ENCODE measurements around the gene AKAP9. TPM values are rescaled to one million over a fixed set of nuclear protein-coding genes. Genes with fewer than 3 reads are reported as not detected.
A peak's percentile ranks its signal among the peaks of the same experiment; 100 is the strongest.
"Not testable (repeated sequence)": the region's sequence is repeated elsewhere in the genome, so short reads cannot be mapped to it uniquely, and the experiment has no call there.

Gene AKAP9
- total RNA-seq: 100 to 1,000 TPM; 105 to 124 TPM
- 10 to 100 TPM; 76.0 to 80.1 TPM for polyA plus RNA-seq (ENCODE audit: insufficient read length in 2 of 2)
- long read RNA-seq, donor 1, partial matches to known transcripts: 52 of 91 reads
- long read RNA-seq, donor 1, other reads (novel, unspliced or antisense): 38 of 91 reads
- long read RNA-seq, donor 2, partial matches to known transcripts: 0 of 1 reads
- long read RNA-seq, donor 2, other reads (novel, unspliced or antisense): 0 of 1 reads
- long read RNA-seq, donor 3, partial matches to known transcripts: 0 of 2 reads
- long read RNA-seq, donor 3, other reads (novel, unspliced or antisense): 0 of 2 reads
- long read RNA-seq, donor 4, partial matches to known transcripts: 28 of 29 reads
- long read RNA-seq, donor 4, other reads (novel, unspliced or antisense): 0 of 29 reads

- peak; percentile 68 to 96 (median 78) for DNase-seq (ENCODE audit: low read depth in 4 of 6, low spot score in 6 of 6)
- peak within 1 kb of the TSS; percentile 97 for H3K27ac ChIP-seq (ENCODE audit: low read depth, low read length)
- H3K9me3 ChIP-seq (ENCODE audit: control insufficient read depth, insufficient read depth, low read length): no peaks in the 10 kb centered on the region
- peaks cover 4% of the 10 kb centered on the region for H3K4me1 ChIP-seq (ENCODE audit: control insufficient read depth, insufficient read depth, low read length)
- H3K4me3 ChIP-seq (ENCODE audit: low read depth, low read length): peak within 1 kb of the TSS; percentile 99
- no peaks in the 10 kb centered on the region for H3K36me3 ChIP-seq (ENCODE audit: control insufficient read depth, insufficient read depth, low read length)
- under 1% methylated on average over 56 of the region's 59 CpGs for WGBS (ENCODE audit: insufficient coverage)
- no peaks in the 10 kb centered on the region for H3K27me3 ChIP-seq (ENCODE audit: control insufficient read depth, insufficient read depth, low read length)
Observed at GRCh38 chr7:91940572-91941341, at the start of gene AKAP9. Gene AKAP9, plus strand, starts transcription at chr7:91940862. Its CDS starts 238 bp downstream, at chr7:91941100.

- WGBS (ENCODE audit: insufficient coverage): 21% methylated on average over 3 of the region's 3 CpGs
- DNase-seq (ENCODE audit: low read depth in 4 of 6, low spot score in 6 of 6): no peak
- H3K4me3 ChIP-seq (ENCODE audit: low read depth, low read length): no peak overlapping the region
- H3K27ac ChIP-seq (ENCODE audit: low read depth, low read length): no peak overlapping the region
- no peaks in the 10 kb centered on the region for H3K9me3 ChIP-seq (ENCODE audit: control insufficient read depth, insufficient read depth, low read length)
- no peaks in the 10 kb centered on the region for H3K36me3 ChIP-seq (ENCODE audit: control insufficient read depth, insufficient read depth, low read length)
- H3K4me1 ChIP-seq (ENCODE audit: control insufficient read depth, insufficient read depth, low read length): no peaks in the 10 kb centered on the region
- H3K27me3 ChIP-seq (ENCODE audit: control insufficient read depth, insufficient read depth, low read length): no peaks in the 10 kb centered on the region
Observed at GRCh38 chr7:91892099-91892705, 48.5 kb upstream of the AKAP9 start.

- no peak overlapping the region for H3K4me3 ChIP-seq (ENCODE audit: low read depth, low read length)
- H3K4me1 ChIP-seq (ENCODE audit: control insufficient read depth, insufficient read depth, low read length): no peaks in the 10 kb centered on the region
- H3K36me3 ChIP-seq (ENCODE audit: control insufficient read depth, insufficient read depth, low read length): no peaks in the 10 kb centered on the region
- no peak for DNase-seq (ENCODE audit: low read depth in 4 of 6, low spot score in 6 of 6)
- no peaks in the 10 kb centered on the region for H3K9me3 ChIP-seq (ENCODE audit: control insufficient read depth, insufficient read depth, low read length)
- no peak overlapping the region for H3K27ac ChIP-seq (ENCODE audit: low read depth, low read length)
- H3K27me3 ChIP-seq (ENCODE audit: control insufficient read depth, insufficient read depth, low read length): no peaks in the 10 kb centered on the region
- 50% methylated on average over 1 of the region's 2 CpGs for WGBS (ENCODE audit: insufficient coverage)
Observed at GRCh38 chr7:91892821-91893340, 47.8 kb upstream of the AKAP9 start.

GRCh38 chr7:91893699-91894098 lies 47.0 kb upstream of the AKAP9 start:
- not testable (repeated sequence) for H3K4me1 ChIP-seq (ENCODE audit: control insufficient read depth, insufficient read depth, low read length); DNase-seq (ENCODE audit: low read depth in 4 of 6, low spot score in 6 of 6); H3K36me3 ChIP-seq (ENCODE audit: control insufficient read depth, insufficient read depth, low read length); H3K9me3 ChIP-seq (ENCODE audit: control insufficient read depth, insufficient read depth, low read length); H3K4me3 ChIP-seq (ENCODE audit: low read depth, low read length); H3K27me3 ChIP-seq (ENCODE audit: control insufficient read depth, insufficient read depth, low read length); H3K27ac ChIP-seq (ENCODE audit: low read depth, low read length)
- WGBS (ENCODE audit: insufficient coverage): 90% methylated on average over 2 of the region's 5 CpGs

GRCh38 chr7:91894781-91895480 lies 45.7 kb upstream of the AKAP9 start:
- DNase-seq (ENCODE audit: low read depth in 4 of 6, low spot score in 6 of 6): no peak
- Histone ChIP-seq H3K27me3 (ENCODE audit: control insufficient read depth, insufficient read depth, low read length) (no peaks in the 10 kb centered on the region), H3K4me1 (ENCODE audit: control insufficient read depth, insufficient read depth, low read length) (no peaks in the 10 kb centered on the region), H3K9me3 (ENCODE audit: control insufficient read depth, insufficient read depth, low read length) (no peaks in the 10 kb centered on the region), H3K4me3 (ENCODE audit: low read depth, low read length) (no peak overlapping the region), H3K27ac (ENCODE audit: low read depth, low read length) (no peak overlapping the region), H3K36me3 (ENCODE audit: control insufficient read depth, insufficient read depth, low read length) (no peaks in the 10 kb centered on the region)
- 86% methylated on average over 1 of the region's 1 CpG for WGBS (ENCODE audit: insufficient coverage)

GRCh38 chr7:91898240-91898992 lies 42.2 kb upstream of the AKAP9 start:
- Histone ChIP-seq H3K4me1 (ENCODE audit: control insufficient read depth, insufficient read depth, low read length) (no peaks in the 10 kb centered on the region), H3K27ac (ENCODE audit: low read depth, low read length) (no peak overlapping the region), H3K27me3 (ENCODE audit: control insufficient read depth, insufficient read depth, low read length) (no peaks in the 10 kb centered on the region), H3K36me3 (ENCODE audit: control insufficient read depth, insufficient read depth, low read length) (no peaks in the 10 kb centered on the region), H3K4me3 (ENCODE audit: low read depth, low read length) (no peak overlapping the region), H3K9me3 (ENCODE audit: control insufficient read depth, insufficient read depth, low read length) (no peaks in the 10 kb centered on the region)
- DNase-seq (ENCODE audit: low read depth in 4 of 6, low spot score in 6 of 6): no peak
- 80% methylated on average over 4 of the region's 10 CpGs for WGBS (ENCODE audit: insufficient coverage)

- Histone ChIP-seq H3K27ac (ENCODE audit: low read depth, low read length) (no peak overlapping the region), H3K36me3 (ENCODE audit: control insufficient read depth, insufficient read depth, low read length) (no peaks in the 10 kb centered on the region), H3K27me3 (ENCODE audit: control insufficient read depth, insufficient read depth, low read length) (no peaks in the 10 kb centered on the region), H3K9me3 (ENCODE audit: control insufficient read depth, insufficient read depth, low read length) (no peaks in the 10 kb centered on the region), H3K4me3 (ENCODE audit: low read depth, low read length) (no peak overlapping the region), H3K4me1 (ENCODE audit: control insufficient read depth, insufficient read depth, low read length) (no peaks in the 10 kb centered on the region)
- no CpG with 5 or more reads among the region's 1 CpG for WGBS (ENCODE audit: insufficient coverage)
- no peak for DNase-seq (ENCODE audit: low read depth in 4 of 6, low spot score in 6 of 6)
Observed at GRCh38 chr7:91899563-91899962, 41.1 kb upstream of the AKAP9 start.

GRCh38 chr7:91910171-91910570 lies 30.5 kb upstream of the AKAP9 start:
- no peaks in the 10 kb centered on the region for H3K27me3 ChIP-seq (ENCODE audit: control insufficient read depth, insufficient read depth, low read length)
- WGBS (ENCODE audit: insufficient coverage): no CpG with 5 or more reads among the region's 1 CpG
- no peaks in the 10 kb centered on the region for H3K9me3 ChIP-seq (ENCODE audit: control insufficient read depth, insufficient read depth, low read length)
- no peaks in the 10 kb centered on the region for H3K36me3 ChIP-seq (ENCODE audit: control insufficient read depth, insufficient read depth, low read length)
- no peak for DNase-seq (ENCODE audit: low read depth in 4 of 6, low spot score in 6 of 6)
- H3K27ac ChIP-seq (ENCODE audit: low read depth, low read length): no peak overlapping the region
- no peaks in the 10 kb centered on the region for H3K4me1 ChIP-seq (ENCODE audit: control insufficient read depth, insufficient read depth, low read length)
- no peak overlapping the region for H3K4me3 ChIP-seq (ENCODE audit: low read depth, low read length)

Data from spinal cord (tissue), 10 donors.